GM12891 (cell line): ENCODE data around the gene TXNDC2.

Source experiments
- DNase-seq: peaks from one replicate; pipeline ENCODE4 v3.0.0; 2011; ENCODE audit warnings: low spot score; ENCODE audit not compliant: insufficient read length
- FAIRE-seq: peaks from 2 replicates; lab custom pipeline; 2011; peaks lifted over from hg19 to GRCh38; lab: Jason Lieb, UNC
- PAX5 ChIP-seq: IDR thresholded peaks from 2 replicates; pipeline ENCODE4 v1.6.1; 2011; ENCODE audit warnings: low read length, moderate library complexity, mild to moderate bottlenecking; ENCODE audit not compliant: insufficient read depth, severe bottlenecking
- POLR2A ChIP-seq: IDR thresholded peaks from 2 replicates; pipeline ENCODE4 v1.6.1; 2011; ENCODE audit warnings: low read depth, low read length, control low read depth
- POLR2AphosphoS5 ChIP-seq: IDR thresholded peaks from 2 replicates; pipeline ENCODE4 v1.6.1; 2011; ENCODE audit warnings: low read depth, low read length, control low read depth
- POU2F2 ChIP-seq: IDR thresholded peaks from 2 replicates; pipeline ENCODE4 v1.6.1; 2011; ENCODE audit warnings: low read depth, mild to moderate bottlenecking, control low read depth, low read length, moderate library complexity
- SPI1 ChIP-seq: IDR thresholded peaks from 2 replicates; pipeline ENCODE4 v1.6.1; 2011; ENCODE audit warnings: low read depth, low read length, control low read depth
- TAF1 ChIP-seq: IDR thresholded peaks from 2 replicates; pipeline ENCODE4 v1.6.1; 2011; ENCODE audit warnings: low read depth, low read length, control low read depth

TXNDC2 gene

GRCh38 chr18:9868857-9869714 lies 16.7 kb upstream of the TXNDC2 start:
- DNase-seq (no peak), FAIRE-seq (no peak)
- TF ChIP-seq POLR2AphosphoS5 (no peak), POLR2A (no peak), TAF1 (no peak), POU2F2 (no peak), SPI1 (no peak), PAX5 (no peak)

DNA sequence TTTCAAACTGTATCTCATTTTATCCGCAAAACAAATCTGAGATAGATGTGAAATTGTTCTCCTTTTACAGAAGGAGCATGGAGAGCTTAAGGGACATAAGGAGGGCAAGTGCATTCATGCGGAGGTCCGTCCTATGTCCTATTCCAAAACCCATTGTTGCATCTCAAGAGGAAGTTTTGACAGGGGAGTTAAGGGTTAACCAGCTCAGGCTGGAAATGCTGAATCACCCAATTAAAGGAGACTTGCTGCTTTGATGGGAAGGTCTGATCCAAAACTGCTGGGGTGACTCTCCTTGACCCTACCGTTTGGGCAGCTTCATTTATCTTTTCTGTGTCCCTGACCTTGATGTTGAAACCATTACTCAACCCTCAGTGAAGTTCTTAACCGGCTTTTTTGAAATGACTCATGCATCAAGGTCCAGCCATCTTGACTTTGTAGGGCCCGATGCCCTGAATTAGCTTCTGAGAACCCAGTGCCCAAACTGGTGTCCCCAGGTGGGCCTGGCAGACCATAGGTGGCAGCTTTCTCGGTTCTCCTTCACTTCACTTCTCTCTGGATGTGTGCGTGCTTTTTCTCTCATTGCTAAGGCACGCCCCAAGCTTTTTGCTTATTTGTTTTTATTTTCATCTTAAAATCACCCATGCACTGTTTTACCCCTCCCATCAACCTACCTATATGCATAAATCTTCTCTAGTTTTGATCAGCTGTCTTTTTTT lies 15.9 kb upstream of the TXNDC2 start:
- FAIRE-seq = no peak
- TF ChIP-seq PAX5 (no peak), SPI1 (no peak), POLR2A (no peak), POU2F2 (no peak), TAF1 (no peak), POLR2AphosphoS5 (no peak)
- peak; percentile 30 for DNase-seq

DNA sequence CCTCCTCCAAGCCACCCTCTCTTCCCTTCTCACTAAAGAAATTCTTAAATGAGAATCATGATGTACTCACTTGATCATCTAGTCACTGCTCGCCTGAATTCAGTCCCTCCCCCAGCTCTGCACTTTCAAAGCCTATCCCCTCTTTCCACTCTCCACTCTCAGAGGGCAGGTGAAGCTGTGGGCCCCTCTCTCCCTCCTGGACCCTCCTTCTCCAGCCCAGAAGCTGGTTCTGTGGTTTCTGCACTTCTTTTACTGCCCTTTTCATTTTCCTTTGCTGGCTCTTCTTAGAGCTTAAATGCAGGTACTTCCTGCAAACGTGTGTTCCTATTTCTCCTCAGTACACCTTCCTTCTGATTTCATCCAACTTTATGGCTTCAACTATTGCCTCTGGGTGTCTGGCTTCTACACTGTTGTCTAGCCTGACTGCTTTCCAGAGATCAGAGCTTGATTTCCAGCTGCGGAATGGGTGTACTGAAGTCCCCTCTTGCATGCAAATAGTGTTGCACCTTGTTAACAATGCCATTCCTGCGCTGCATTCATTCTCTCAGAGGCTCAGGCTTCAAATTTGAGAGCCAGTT lies 15.3 kb upstream of the TXNDC2 start:
- FAIRE-seq (no peak), DNase-seq (no peak)
- no peak for TF ChIP-seq PAX5
- no peak for TF ChIP-seq TAF1
- TF ChIP-seq SPI1 = no peak
- TF ChIP-seq POU2F2 = no peak
- no peak for TF ChIP-seq POLR2A
- TF ChIP-seq POLR2AphosphoS5 = no peak

- FAIRE-seq (no peak), DNase-seq (no peak)
- TF ChIP-seq SPI1 (no peak), TAF1 (no peak), POLR2AphosphoS5 (no peak), POLR2A (no peak), PAX5 (no peak), POU2F2 (no peak)
Measured at GRCh38 chr18:9871244-9871746, 14.5 kb upstream of the TXNDC2 start.

GRCh38 chr18:9872823-9873222 lies 12.9 kb upstream of the TXNDC2 start:
- FAIRE-seq (no peak), DNase-seq (no peak)
- no peak for TF ChIP-seq POLR2AphosphoS5
- no peak for TF ChIP-seq TAF1
- TF ChIP-seq POLR2A = no peak
- no peak for TF ChIP-seq SPI1
- TF ChIP-seq POU2F2 = no peak
- no peak for TF ChIP-seq PAX5

GRCh38 chr18:9874728-9875127 lies 11.0 kb upstream of the TXNDC2 start:
- no peak for FAIRE-seq
- no peak for TF ChIP-seq POLR2AphosphoS5
- TF ChIP-seq POU2F2 = no peak
- no peak for TF ChIP-seq SPI1
- TF ChIP-seq PAX5 = no peak
- no peak for TF ChIP-seq TAF1
- TF ChIP-seq POLR2A = no peak
- DNase-seq = no peak

GRCh38 chr18:9876212-9876866 lies 9.4 kb upstream of the TXNDC2 start:
- DNase-seq = no peak
- FAIRE-seq = no peak

DNA sequence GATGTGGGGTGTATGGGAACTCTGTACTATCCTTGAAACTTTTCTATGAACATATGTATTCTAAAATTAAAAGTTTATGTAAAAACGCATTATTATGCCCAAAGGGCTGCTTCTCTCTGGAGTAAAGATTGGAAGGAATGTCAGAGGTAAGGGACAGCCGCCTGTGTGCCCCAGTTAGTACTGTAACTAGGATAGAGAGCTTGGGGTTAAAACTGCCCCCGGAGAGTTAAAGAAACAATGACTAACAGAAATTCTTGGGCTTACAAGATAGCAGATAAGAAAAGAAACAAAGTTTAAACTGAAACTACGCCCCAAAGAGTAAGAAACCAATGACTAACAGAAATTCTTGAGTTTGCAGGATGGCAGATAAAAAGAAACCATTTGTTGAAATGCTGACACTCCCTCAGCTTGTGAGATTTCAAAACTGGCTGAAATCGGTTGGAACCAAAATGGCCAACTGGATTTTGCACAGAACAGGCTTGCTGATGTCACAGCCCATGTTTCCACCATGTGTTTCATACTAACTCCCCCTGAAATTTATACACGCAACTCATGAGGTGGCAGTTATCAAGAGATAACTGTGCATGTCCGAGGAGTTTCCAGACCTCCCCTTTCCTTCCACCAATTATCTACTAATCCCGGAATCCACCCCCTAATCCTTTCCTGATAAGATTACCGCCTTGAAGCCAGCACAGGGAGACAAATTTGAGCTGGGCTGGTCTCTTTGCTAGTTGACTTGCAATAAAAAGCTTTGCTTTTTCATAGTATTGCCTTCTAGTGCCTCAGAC lies 8.7 kb upstream of the TXNDC2 start:
- FAIRE-seq (no peak), DNase-seq (no peak)
- no peak for TF ChIP-seq TAF1
- no peak for TF ChIP-seq SPI1
- TF ChIP-seq POLR2A = no peak
- TF ChIP-seq POLR2AphosphoS5 = no peak
- TF ChIP-seq PAX5 = no peak
- no peak for TF ChIP-seq POU2F2

More at GRCh38 chr18:9876212-9876866, 9.4 kb upstream of the TXNDC2 start:
- TF ChIP-seq POU2F2 (no peak), TAF1 (no peak), POLR2AphosphoS5 (no peak), SPI1 (no peak), POLR2A (no peak), PAX5 (no peak)
